Hematopoietic multipotent progenitor cell treated with erythropoietin and hydrocortisone succinate and interleukin-3 and kit ligand, for 4 days (in vitro differentiated cells): ENCODE data around the gene DAGLA.

ENCODE experiments used
- DNase-seq: peaks from one replicate; pipeline ENCODE4 v3.0.0-alpha.2; 2015

Gene DAGLA

GRCh38 chr11:61731211-61731951, 51.2 kb downstream of the DAGLA start:
- no peak for DNase-seq

GRCh38 chr11:61731952-61732675, 51.9 kb downstream of the DAGLA start:
- no peak for DNase-seq

- no peak for DNase-seq
These were observed 52.5 kb downstream of the DAGLA start for GRCh38 chr11:61732705-61733104.

- peak; percentile 92 for DNase-seq
These were observed 53.2 kb downstream of the DAGLA start for GRCh38 chr11:61733120-61733978.

GRCh38 chr11:61734767-61735166, 54.6 kb downstream of the DAGLA start:
- no peak for DNase-seq

GRCh38 chr11:61735391-61735790, 55.2 kb downstream of the DAGLA start:
- DNase-seq, result no peak

- DNase-seq, result no peak
These were observed 56.1 kb downstream of the DAGLA start for GRCh38 chr11:61736310-61736709.

- peak; percentile 57 for DNase-seq
These were observed 56.9 kb downstream of the DAGLA start for GRCh38 chr11:61737131-61737530.

GRCh38 chr11:61737636-61738386, 57.6 kb downstream of the DAGLA start:
- no peak for DNase-seq

- DNase-seq, result no peak
These were observed 58.6 kb downstream of the DAGLA start for GRCh38 chr11:61738776-61739175.

- no peak for DNase-seq
These were observed 59.2 kb downstream of the DAGLA start for GRCh38 chr11:61739413-61739812.

- DNase-seq, result no peak
These were observed 59.8 kb downstream of the DAGLA start for GRCh38 chr11:61739966-61740365.

GRCh38 chr11:61742391-61742790, 62.2 kb downstream of the DAGLA start:
- DNase-seq, result peak; percentile 58

GRCh38 chr11:61743486-61744095, 63.4 kb downstream of the DAGLA start:
- DNase-seq, result no peak

GRCh38 chr11:61744181-61744580, 64.0 kb downstream of the DAGLA start:
- no peak for DNase-seq

- no peak for DNase-seq
These were observed 64.5 kb downstream of the DAGLA start for GRCh38 chr11:61744609-61745156.

GRCh38 chr11:61745781-61746441, 65.7 kb downstream of the DAGLA start:
- DNase-seq, result no peak

- DNase-seq, result no peak
These were observed 66.4 kb downstream of the DAGLA start for GRCh38 chr11:61746442-61747191.

GRCh38 chr11:61747192-61747966, 67.2 kb downstream of the DAGLA start:
- peak; percentile 66 for DNase-seq

GRCh38 chr11:61747967-61748285, 67.7 kb downstream of the DAGLA start:
- DNase-seq, result no peak
